ENCODE results near the gene POM121C.
"Not testable (repeated sequence)": the region's sequence is repeated elsewhere in the genome, so short reads cannot be mapped to it uniquely, and the experiment has no call there.

Gene POM121C

GRCh38 chr7:75423481-75423880 lies 62.6 kb downstream of the POM121C start:
- not testable (repeated sequence) for DNase-seq (ENCODE audit: low spot score)

- not testable (repeated sequence) for DNase-seq (ENCODE audit: low spot score)
These were observed 64.0 kb downstream of the POM121C start for GRCh38 chr7:75421798-75422710.

GRCh38 chr7:75420152-75420551 lies 65.9 kb downstream of the POM121C start:
- not testable (repeated sequence) for DNase-seq (ENCODE audit: low spot score)

GRCh38 chr7:75419693-75420092 lies 66.4 kb downstream of the POM121C start:
- not testable (repeated sequence) for DNase-seq (ENCODE audit: low spot score)

GRCh38 chr7:75419210-75419609 lies 66.9 kb downstream of the POM121C start:
- DNase-seq (ENCODE audit: low spot score): peak; percentile 17

- DNase-seq (ENCODE audit: low spot score): not testable (repeated sequence)
These were observed 67.7 kb downstream of the POM121C start for GRCh38 chr7:75418292-75418858.

DNA sequence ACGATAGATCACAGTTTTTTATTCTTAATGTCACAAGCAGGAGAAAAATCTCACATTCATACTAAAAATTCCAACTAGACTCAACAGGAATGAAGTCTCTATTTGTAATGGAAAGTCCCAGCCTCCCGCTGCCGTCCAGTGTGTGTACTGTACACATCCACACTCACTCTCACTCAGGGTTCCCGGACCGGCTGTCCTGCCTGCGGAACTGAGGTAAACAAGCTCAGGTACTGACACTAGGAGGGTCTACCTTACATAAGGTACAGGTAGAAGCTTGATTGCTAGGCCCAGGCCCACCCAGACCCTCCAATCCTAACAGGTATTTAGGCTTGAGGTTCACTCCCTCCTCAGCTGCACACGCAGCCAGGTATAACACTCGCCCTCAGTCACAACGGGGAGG lies 69.3 kb downstream of the POM121C start:
- not testable (repeated sequence) for DNase-seq (ENCODE audit: low spot score)

- not testable (repeated sequence) for DNase-seq (ENCODE audit: low spot score)
These were observed 70.2 kb downstream of the POM121C start for GRCh38 chr7:75415829-75416373.

DNA sequence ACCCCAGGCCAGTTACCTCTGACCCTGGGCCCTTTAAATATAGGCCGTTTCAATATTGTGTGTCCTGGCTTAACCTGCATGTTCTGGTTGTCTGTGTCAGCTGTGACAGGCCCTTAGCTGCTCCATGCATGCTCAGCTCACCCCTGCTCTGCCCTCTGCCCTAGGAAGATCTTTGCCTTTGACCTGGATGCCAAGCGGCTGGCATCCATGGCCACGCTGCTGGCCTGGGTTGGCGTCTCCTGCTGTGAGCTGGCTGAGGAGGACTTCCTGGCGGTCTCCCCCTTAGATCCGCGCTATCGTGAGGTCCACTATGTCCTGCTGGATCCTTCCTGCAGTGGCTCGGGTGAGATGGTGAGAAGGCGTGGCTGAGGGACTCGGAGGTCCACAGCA lies 70.7 kb downstream of the POM121C start:
- not testable (repeated sequence) for DNase-seq (ENCODE audit: low spot score)

DNA sequence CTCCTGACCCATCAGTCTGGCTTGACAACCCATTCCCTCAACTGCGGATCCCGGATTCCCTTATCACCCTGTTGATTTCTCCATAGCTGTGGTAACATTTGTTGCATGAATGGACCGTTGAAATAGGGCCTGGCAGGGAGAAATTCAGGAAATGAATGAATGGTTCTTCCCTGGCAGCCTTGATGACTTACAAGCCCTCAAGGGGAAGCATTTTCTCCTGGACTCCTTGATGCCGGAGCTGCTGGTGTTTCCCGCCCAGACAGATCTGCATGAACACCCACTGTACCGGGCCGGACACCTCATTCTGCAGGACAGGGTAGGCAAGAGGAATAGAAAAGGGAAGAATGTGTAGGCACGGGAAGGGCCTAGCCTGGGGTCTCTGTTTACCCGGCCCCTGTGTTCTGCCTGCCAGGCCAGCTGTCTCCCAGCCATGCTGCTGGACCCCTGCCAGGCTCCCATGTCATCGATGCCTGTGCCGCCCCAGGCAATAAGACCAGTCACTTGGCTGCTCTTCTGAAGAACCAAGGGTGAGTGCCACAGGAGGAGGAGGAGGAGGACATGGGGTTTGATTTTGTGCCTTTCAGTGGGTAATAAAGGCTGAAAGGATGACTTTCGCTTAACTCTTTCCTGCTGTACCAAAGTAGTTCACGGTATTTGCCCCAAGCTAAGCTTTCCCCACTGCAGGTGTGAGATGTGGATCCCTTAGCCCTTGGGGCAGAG lies 71.2 kb downstream of the POM121C start:
- DNase-seq (ENCODE audit: low spot score): not testable (repeated sequence)

- not testable (repeated sequence) for DNase-seq (ENCODE audit: low spot score)
These were observed 71.9 kb downstream of the POM121C start for GRCh38 chr7:75414204-75414603.

DNA sequence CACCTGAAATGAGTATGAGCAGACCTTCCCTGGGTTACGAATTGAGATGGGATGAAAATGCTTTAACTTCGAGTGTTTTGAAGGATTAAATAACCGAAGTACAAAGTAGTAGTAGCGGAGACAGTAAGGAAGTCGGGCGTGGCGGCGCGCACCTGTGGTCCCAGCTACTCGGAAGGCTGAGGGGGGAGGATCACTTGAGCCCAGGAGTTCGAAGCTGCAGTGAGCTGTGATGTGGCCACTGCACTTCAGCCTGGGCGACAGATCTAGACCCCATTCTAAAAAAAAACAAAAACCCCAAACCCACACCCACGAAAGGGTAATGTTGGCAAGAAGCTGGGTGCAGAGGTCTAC lies 75.3 kb downstream of the POM121C start:
- DNase-seq (ENCODE audit: low spot score): not testable (repeated sequence)

DNA sequence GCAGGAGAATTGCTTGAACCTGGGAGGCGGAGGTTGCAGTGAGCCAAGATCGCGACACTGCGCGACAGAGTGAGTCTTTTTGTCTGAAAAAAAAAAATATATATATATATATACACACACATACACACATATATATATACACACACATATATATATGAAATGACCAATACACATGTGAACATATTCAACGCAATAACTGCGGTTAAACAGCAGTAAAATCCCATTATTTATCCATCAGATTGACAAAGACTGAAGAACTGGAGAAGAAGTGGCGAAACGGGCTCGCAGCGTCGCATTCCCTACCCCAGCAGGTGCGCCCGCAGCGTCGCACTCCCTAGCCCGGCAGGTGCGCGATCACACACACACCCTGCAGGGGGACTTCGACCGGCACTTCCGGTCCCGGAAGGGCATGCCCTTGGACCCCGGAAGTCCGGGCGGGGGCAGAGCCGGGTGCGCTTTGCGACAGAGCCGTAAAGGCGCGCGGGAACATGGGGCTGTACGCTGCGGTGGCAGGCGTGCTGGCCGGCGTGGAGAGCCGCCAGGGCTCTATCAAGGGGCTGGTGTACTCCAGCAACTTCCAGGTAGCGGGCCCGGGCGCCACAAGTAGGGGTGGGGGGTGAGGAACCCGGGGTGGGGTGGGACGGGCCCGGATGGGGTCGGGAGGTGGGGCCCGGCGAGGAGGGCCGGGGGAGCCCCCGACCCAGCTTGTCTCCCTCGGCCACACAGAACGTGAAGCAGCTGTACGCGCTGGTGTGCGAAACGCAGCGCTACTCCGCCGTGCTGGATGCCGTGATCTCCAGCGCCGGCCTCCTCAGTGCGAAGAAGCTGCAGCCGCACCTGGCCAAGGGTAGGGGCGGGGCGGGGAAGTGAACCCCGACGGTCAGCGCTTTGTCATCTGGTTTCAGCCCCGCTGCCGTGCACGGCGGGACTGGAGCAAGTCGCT lies 75.9 kb downstream of the POM121C start:
- not testable (repeated sequence) for DNase-seq (ENCODE audit: low spot score)

- DNase-seq (ENCODE audit: low spot score): not testable (repeated sequence)
These were observed 81.4 kb downstream of the POM121C start for GRCh38 chr7:75404663-75405062.

- DNase-seq (ENCODE audit: low spot score): not testable (repeated sequence)
These were observed 82.3 kb downstream of the POM121C start for GRCh38 chr7:75403455-75404443.

DNA sequence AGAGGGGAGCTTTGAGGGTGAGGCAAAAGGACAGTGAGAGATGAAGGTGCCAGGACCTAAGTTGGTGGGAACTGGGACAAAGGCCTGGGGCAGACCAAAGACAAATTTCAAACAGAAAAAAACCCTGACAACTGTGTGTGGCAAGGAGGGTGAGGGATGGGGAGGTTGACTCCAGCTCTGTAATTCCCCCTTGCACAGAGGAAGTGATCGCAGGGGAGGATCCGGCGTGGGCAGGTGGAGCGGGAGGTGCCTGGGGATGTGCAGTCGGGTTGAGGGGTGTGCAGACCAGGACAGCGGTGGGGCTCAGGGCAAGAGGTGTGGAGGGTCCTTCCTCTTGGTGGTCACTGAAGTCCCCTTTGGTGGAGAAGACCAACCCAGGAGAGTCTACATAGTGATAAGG lies 85.5 kb downstream of the POM121C start:
- DNase-seq (ENCODE audit: low spot score): not testable (repeated sequence)

- not testable (repeated sequence) for DNase-seq (ENCODE audit: low spot score)
These were observed 87.1 kb downstream of the POM121C start for GRCh38 chr7:75398771-75399700.

GRCh38 chr7:75397865-75398264 lies 88.2 kb downstream of the POM121C start:
- DNase-seq (ENCODE audit: low spot score): not testable (repeated sequence)

- DNase-seq (ENCODE audit: low spot score): not testable (repeated sequence)
These were observed 90.8 kb downstream of the POM121C start, which contains the start of gene TRIM73 for GRCh38 chr7:75395329-75395728. TRIM73 (plus strand) TSS chr7:75395629; CDS start chr7:75398934, 3,305 bp downstream.
